ENCODE measurements around the gene EYA4. TPM values are rescaled to one million over a fixed set of nuclear protein-coding genes. Genes with fewer than 3 reads are reported as not detected.

EYA4 gene
- total RNA-seq, 1 experiment from 2014 or later, result 10.0 TPM

- no TSS peak for BruUV-seq (replicated peaks)
These were observed 33.4 kb upstream of the EYA4 start for GRCh38 chr6:133207754-133208153.

GRCh38 chr6:133208183-133208755 lies 32.9 kb upstream of the EYA4 start:
- Histone ChIP-seq H3K9me2 (replicated peaks; ENCODE audit: low read length) (no peaks in the 10 kb centered on the region), H3K9ac (ENCODE audit: low read length) (no peak overlapping the region), H3K9me3 (ENCODE audit: low read length) (no peaks in the 10 kb centered on the region), H3K79me2 (ENCODE audit: low read length) (no peaks in the 10 kb centered on the region), H3K4me3 (ENCODE audit: low read length) (no peak overlapping the region), H3K27me3 (ENCODE audit: low read length) (no peaks in the 10 kb centered on the region), H3K36me3 (ENCODE audit: low read depth, low read length) (no peaks in the 10 kb centered on the region), H3F3A (ENCODE audit: low read length, unreplicated experiment) (no peaks in the 10 kb centered on the region), H3K4me2 (ENCODE audit: low read length) (no peak overlapping the region), H3K27ac (ENCODE audit: low read length) (no peak overlapping the region), H4K20me1 (ENCODE audit: low read length) (no peaks in the 10 kb centered on the region), H2AFZ (ENCODE audit: low read length) (no peak overlapping the region), H3K4me1 (ENCODE audit: insufficient read depth, low read length) (no peaks in the 10 kb centered on the region)
- POLR2A ChIA-PET (ENCODE audit: unreplicated experiment), result no interaction called here
- CTCF ChIA-PET, result no interaction called here
- ATAC-seq (no peak), DNase-seq (no peak)
- intact Hi-C loops (cut with micrococcal nuclease), result no loop called here
- TF ChIP-seq EZH2phosphoT487 (IDR thresholded peaks at IDR 0.05; ENCODE audit: borderline replicate concordance, low read length) (no peak), EZH2 (IDR thresholded peaks at IDR 0.05; ENCODE audit: low read length, unreplicated experiment) (no peak), CTCF (conservative IDR thresholded peaks at IDR 0.05; ENCODE audit: low read depth, low read length) (no peak)
- no TSS peak for BruUV-seq (replicated peaks)

More at GRCh38 chr6:133207754-133208153, 33.4 kb upstream of the EYA4 start:
- Histone ChIP-seq H3K9me3 (ENCODE audit: low read length) (no peaks in the 10 kb centered on the region), H3F3A (ENCODE audit: low read length, unreplicated experiment) (no peaks in the 10 kb centered on the region), H3K4me3 (ENCODE audit: low read length) (no peak overlapping the region), H4K20me1 (ENCODE audit: low read length) (no peaks in the 10 kb centered on the region), H3K79me2 (ENCODE audit: low read length) (no peaks in the 10 kb centered on the region), H3K9me2 (replicated peaks; ENCODE audit: low read length) (no peaks in the 10 kb centered on the region), H3K27ac (ENCODE audit: low read length) (no peak overlapping the region), H3K27me3 (ENCODE audit: low read length) (no peaks in the 10 kb centered on the region), H3K4me1 (ENCODE audit: insufficient read depth, low read length) (no peaks in the 10 kb centered on the region), H3K4me2 (ENCODE audit: low read length) (no peak overlapping the region), H2AFZ (ENCODE audit: low read length) (no peak overlapping the region), H3K9ac (ENCODE audit: low read length) (no peak overlapping the region), H3K36me3 (ENCODE audit: low read depth, low read length) (no peaks in the 10 kb centered on the region)
- intact Hi-C loops (cut with micrococcal nuclease), result no loop called here
- ATAC-seq (no peak), DNase-seq (no peak)
- CTCF ChIA-PET, result no interaction called here
- TF ChIP-seq EZH2 (IDR thresholded peaks at IDR 0.05; ENCODE audit: low read length, unreplicated experiment) (no peak), CTCF (conservative IDR thresholded peaks at IDR 0.05; ENCODE audit: low read depth, low read length) (no peak), EZH2phosphoT487 (IDR thresholded peaks at IDR 0.05; ENCODE audit: borderline replicate concordance, low read length) (no peak)
- POLR2A ChIA-PET (ENCODE audit: unreplicated experiment), result no interaction called here

- ATAC-seq (no peak), DNase-seq (no peak)
- H3K9ac ChIP-seq (ENCODE audit: low read length), result no peak overlapping the region
- H3K9me3 ChIP-seq (ENCODE audit: low read length), result no peaks in the 10 kb centered on the region
- no peaks in the 10 kb centered on the region for H3K4me1 ChIP-seq (ENCODE audit: insufficient read depth, low read length)
- H3F3A ChIP-seq (ENCODE audit: low read length, unreplicated experiment), result no peaks in the 10 kb centered on the region
- no peak for TF ChIP-seq EZH2phosphoT487 (IDR thresholded peaks at IDR 0.05; ENCODE audit: borderline replicate concordance, low read length)
- TF ChIP-seq EZH2 (IDR thresholded peaks at IDR 0.05; ENCODE audit: low read length, unreplicated experiment), result no peak
- no peak for TF ChIP-seq CTCF (conservative IDR thresholded peaks at IDR 0.05; ENCODE audit: low read depth, low read length)
- no peaks in the 10 kb centered on the region for H3K27me3 ChIP-seq (ENCODE audit: low read length)
- H3K9me2 ChIP-seq (replicated peaks; ENCODE audit: low read length), result no peaks in the 10 kb centered on the region
- H2AFZ ChIP-seq (ENCODE audit: low read length), result no peak overlapping the region
- BruUV-seq (replicated peaks), result no TSS peak
- no peaks in the 10 kb centered on the region for H3K36me3 ChIP-seq (ENCODE audit: low read depth, low read length)
- H3K4me3 ChIP-seq (ENCODE audit: low read length), result no peak overlapping the region
- H3K79me2 ChIP-seq (ENCODE audit: low read length), result no peaks in the 10 kb centered on the region
- no peak overlapping the region for H3K4me2 ChIP-seq (ENCODE audit: low read length)
- no peak overlapping the region for H3K27ac ChIP-seq (ENCODE audit: low read length)
- POLR2A ChIA-PET (ENCODE audit: unreplicated experiment), result no interaction called here
- H4K20me1 ChIP-seq (ENCODE audit: low read length), result no peaks in the 10 kb centered on the region
- intact Hi-C loops (cut with micrococcal nuclease), result no loop called here
- CTCF ChIA-PET, result no interaction called here
These were observed 26.9 kb upstream of the EYA4 start for GRCh38 chr6:133214267-133214666.

Measured in PC-3 (cell line).